GM19455 (cell line): Measurements from ENCODE around the gene SEMA4G.

Experiments
- ATAC-seq: cut with Tn5 transposase; IDR thresholded peaks from one replicate; pipeline ENCODE4 v1.9.1; 2021; ENCODE audit not compliant: unreplicated experiment

The SEMA4G gene, protein sequence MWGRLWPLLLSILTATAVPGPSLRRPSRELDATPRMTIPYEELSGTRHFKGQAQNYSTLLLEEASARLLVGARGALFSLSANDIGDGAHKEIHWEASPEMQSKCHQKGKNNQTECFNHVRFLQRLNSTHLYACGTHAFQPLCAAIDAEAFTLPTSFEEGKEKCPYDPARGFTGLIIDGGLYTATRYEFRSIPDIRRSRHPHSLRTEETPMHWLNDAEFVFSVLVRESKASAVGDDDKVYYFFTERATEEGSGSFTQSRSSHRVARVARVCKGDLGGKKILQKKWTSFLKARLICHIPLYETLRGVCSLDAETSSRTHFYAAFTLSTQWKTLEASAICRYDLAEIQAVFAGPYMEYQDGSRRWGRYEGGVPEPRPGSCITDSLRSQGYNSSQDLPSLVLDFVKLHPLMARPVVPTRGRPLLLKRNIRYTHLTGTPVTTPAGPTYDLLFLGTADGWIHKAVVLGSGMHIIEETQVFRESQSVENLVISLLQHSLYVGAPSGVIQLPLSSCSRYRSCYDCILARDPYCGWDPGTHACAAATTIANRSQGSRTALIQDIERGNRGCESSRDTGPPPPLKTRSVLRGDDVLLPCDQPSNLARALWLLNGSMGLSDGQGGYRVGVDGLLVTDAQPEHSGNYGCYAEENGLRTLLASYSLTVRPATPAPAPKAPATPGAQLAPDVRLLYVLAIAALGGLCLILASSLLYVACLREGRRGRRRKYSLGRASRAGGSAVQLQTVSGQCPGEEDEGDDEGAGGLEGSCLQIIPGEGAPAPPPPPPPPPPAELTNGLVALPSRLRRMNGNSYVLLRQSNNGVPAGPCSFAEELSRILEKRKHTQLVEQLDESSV

DNA sequence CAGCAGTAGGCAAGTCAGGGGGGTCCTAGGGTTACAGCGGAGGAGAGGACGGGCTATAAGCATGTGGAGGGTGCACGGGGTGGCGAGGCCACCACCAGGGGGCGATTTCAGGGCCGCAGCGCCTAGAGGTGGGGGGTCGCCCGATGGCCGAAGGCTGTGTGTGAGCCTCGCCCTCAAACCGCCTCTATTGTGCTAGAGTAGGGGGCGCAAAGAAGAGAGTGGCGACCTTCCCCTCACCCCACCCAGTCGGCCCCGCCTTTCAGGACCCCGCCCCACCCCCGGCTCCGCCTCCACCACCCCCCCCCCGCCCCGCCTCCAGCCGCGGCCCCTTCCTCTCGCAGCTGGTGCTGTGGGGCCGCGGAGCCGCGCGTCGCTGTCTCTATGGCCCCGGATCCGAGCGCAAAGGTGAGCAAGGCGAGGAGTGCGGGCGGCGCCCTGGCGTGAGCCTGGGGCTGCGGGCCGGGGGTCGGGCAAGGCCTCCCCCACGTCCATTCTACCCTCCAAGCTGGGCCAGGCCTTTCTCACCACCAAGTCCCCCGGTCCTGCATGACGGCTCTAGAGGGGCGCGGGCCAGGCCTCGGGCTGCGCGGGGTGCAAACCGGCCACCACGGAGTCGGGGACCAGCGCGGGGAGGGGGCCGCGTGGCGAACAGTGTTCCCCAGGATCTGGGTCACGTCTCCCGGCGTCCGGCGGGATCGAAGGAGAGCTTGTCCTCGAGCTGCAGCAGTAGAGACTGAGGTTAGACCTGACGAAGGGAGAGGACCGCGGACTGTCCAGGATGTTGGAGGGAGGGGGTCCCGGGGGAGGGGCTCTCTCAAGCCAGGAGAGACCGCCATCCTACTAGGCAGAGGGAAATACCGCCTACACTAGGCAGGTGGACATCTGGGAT lies at the start of gene SEMA4G:
Gene SEMA4G, plus strand, starts transcription at position 318 of the 889 bp plus-strand sequence. CDS start 3,409 bp downstream, outside the sequence.
- no peak for ATAC-seq

DNA sequence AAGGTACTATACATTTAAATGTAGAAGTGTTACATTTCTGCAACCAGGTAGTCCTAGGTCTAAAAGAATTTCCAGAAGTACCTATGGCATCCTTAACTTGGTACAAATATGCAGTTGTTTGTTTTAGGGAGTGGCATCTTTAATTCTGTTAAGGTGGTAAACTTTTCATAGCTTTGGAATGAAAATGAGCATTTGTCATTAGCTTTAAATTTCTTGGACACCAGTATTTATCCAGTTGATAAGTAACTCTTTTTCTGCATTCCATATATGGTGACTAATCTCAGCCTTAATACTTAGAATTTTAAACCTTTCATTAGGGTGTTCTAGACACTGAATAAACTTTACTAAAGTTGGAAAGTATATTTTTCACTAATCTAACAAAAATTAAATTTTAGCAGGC lies 45.7 kb upstream of the SEMA4G start:
- no peak for ATAC-seq

GRCh38 chr10:100927266-100927665 lies 42.0 kb upstream of the SEMA4G start:
- ATAC-seq: no peak

DNA sequence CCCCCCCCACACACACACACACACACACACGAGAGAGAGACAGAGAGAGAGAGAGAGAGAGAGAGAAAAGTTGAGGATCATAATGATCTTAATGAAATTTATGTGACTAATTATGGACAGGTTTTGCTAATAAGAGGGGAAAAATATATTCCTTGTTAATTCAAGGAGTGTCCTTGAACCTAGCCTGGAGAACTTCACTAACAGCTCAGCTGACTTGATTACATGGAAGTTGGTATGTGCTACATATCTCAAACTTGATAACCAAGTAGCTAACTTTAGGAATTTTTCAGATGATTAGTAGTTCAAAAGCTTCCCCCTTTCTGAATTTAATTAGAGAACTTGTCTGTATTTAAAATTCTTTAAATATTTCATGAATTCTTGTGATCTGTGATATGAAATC lies 41.3 kb upstream of the SEMA4G start:
- ATAC-seq: no peak

DNA sequence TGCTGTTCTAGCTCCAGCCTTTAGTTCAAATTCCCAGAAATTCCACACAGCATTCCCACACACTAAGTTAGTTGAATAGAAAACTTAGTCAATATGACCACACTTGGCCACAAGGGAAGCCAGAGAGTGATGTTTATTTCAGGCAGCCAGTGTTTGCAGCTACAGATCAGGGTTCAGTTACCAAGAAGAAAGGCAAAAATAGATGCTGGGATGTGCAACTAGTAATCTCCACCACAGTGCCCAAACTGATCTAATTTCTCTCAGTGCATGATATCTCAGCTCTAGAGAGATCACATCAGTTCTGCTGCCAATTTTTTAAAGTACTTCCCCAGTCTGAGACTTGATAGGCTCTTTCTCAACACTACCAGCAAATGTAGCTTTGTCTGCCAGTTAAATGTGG lies 38.9 kb upstream of the SEMA4G start:
- ATAC-seq: no peak

- no peak for ATAC-seq
Observed at GRCh38 chr10:100934084-100934659, 35.1 kb upstream of the SEMA4G start.

- ATAC-seq: no peak
Observed at GRCh38 chr10:100939763-100940344, 29.4 kb upstream of the SEMA4G start.

DNA sequence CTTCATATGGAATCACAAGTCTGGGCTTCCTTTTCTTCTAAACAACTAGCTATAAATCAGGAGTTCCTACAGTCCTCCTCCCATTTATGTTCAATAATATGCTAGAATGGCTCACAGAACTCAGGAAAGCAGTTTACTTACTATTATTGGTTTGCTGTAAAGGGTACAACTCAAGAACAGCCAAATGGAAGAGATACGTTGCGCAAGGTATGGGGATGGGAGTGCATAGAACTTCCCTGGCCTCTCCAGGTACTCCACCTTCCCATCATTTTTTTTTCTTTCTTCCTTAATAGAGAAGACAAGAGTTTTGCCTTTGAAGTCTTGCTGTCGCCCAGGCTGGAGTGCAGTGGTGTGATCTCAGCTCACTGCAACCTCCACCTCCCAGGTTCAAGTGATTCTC lies 27.1 kb upstream of the SEMA4G start:
- no peak for ATAC-seq

DNA sequence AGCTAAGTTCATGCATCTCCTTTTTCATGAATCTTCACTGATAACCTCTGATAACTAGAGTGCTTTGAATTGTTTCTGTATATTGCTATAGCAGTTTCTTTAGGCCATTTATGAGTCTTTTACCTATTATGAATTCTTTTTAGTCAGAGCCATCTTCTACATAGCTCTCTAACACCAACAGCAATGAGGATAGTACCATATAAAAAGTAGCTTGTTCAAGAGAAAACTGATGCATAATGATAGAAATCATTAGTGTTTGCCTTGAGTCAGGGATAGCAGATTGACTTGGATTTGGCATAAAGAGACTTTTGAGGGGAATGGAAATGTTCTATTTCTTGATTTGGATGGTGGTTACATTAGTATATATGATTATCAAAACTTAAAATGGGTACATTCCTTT lies 25.8 kb upstream of the SEMA4G start:
- no peak for ATAC-seq

- ATAC-seq: no peak
Observed at GRCh38 chr10:100945754-100946153, 23.6 kb upstream of the SEMA4G start.

- no peak for ATAC-seq
Observed at GRCh38 chr10:100948916-100949315, 20.4 kb upstream of the SEMA4G start.

DNA sequence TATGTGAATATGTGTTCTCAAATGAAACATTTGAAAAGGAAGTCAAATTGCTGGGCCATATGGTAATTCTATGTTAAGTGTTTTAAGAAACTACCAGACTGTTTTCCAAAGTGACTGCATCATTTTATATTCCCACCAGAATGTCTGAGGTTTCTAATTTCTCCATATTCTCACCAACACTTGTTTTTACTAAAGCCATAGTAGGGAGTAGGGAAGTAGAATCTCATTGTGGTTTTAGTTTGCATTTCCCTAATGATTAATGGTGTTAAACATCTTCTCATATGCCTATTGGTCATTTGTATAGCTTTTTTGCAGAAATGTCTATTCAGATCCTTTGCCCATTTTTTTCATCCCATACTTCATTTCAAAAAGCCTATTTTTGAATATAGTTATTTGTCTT lies 9.1 kb upstream of the SEMA4G start:
- no peak for ATAC-seq

GRCh38 chr10:100962351-100963080 lies 6.8 kb upstream of the SEMA4G start:
- no peak for ATAC-seq

DNA sequence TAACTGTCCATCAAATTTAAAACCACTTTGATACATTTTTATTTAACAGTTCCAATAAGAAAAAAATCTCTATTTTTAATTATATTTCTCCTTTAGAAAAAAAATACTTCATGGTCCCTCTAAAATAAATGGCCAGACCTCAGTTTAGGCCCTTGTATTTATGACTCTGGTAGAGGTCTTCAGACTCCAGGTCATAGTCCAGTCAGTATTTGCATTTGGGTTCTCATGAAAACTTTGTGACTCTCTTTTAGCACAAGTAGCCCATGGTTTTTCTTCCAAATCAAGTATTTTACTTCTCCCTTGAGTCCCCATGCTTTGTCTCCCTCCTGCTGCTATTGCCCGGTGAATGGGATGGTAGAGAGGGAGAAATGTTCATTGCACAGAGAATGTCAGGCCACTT lies 5.5 kb upstream of the SEMA4G start:
- ATAC-seq: no peak

DNA sequence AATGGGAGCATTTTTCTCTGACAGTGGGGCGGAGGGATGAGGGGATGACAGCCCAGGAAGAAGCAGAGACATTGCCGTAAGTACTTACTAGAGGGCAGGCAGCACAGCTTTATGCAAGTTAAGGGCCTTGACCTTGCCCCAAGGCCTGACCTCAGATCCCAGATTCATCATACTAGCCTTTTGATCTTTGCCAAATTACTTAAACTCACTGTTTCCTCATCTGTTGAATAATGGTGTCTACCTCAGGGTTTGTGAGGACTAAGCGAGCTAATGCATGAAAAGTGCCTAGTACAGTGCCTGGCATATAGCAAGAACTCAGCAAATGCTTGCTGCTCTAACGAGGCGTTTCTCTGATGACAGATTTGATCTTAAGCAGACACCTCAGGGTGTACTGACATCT lies 3.5 kb upstream of the SEMA4G start:
- ATAC-seq: no peak

GRCh38 chr10:100966887-100967286 lies 2.4 kb upstream of the SEMA4G start:
- no peak for ATAC-seq

DNA sequence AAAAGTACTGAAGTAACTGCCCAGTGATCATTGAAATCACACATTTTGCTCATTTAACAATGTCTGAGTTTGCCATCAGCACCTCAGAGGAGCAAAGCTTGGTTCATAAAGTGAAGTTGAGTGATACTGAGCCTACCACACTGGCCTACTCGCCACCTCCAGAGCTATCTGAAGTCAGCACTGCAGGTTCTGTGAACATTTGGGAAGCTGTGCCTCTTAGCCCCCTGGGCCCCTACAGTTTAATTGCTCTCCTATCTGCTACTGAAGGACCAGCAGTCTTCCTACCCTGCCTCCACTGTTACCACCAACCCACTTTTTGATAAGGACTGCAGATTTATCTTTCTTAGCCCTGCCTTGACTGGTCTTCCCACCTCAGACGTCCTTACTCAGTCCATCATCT lies 2.0 kb upstream of the SEMA4G start:
- ATAC-seq: no peak

DNA sequence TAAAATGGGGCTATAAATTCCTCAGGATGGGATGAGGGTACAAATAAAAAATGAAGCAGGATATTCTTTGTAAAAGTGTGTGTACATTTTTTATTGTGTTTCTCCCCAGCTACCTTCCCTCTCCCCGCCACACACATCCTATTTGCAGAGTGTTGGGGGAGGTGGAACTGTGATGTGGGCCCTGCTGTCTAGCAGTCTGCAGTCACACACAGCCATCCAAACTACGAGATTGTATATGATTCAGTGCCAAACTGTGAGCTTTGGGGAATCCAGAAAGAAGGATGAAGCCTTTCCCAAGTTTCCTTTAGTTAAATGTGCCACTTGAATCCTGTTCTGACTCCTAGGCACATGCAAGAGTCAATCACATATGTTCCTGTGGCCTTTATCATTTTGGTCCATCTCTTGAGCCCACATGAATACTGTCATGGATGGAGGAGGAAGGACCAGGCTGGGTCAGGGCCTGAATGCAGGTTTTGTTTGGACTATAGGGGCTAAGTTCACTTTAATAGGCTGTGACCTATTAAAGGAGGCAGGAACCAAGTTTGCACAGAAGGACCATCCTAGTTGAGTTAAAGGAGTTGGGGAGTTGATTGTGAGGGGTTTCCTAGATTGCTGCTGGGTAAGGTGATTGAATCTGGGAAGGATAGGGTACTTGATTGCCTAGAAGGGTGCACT lies 1.1 kb upstream of the SEMA4G start:
- no peak for ATAC-seq

- ATAC-seq: no peak
Observed at GRCh38 chr10:100968863-100969186, 479 bp upstream of the SEMA4G start.
